ENCODE data around the gene LNX1. TPM values are rescaled to one million over a fixed set of nuclear protein-coding genes. Genes with fewer than 3 reads are reported as not detected.

LNX1 gene
- polyA plus RNA-seq, 1 of the 3 experiments (the other 2 are of a cell fraction): 0.16 TPM

DNA sequence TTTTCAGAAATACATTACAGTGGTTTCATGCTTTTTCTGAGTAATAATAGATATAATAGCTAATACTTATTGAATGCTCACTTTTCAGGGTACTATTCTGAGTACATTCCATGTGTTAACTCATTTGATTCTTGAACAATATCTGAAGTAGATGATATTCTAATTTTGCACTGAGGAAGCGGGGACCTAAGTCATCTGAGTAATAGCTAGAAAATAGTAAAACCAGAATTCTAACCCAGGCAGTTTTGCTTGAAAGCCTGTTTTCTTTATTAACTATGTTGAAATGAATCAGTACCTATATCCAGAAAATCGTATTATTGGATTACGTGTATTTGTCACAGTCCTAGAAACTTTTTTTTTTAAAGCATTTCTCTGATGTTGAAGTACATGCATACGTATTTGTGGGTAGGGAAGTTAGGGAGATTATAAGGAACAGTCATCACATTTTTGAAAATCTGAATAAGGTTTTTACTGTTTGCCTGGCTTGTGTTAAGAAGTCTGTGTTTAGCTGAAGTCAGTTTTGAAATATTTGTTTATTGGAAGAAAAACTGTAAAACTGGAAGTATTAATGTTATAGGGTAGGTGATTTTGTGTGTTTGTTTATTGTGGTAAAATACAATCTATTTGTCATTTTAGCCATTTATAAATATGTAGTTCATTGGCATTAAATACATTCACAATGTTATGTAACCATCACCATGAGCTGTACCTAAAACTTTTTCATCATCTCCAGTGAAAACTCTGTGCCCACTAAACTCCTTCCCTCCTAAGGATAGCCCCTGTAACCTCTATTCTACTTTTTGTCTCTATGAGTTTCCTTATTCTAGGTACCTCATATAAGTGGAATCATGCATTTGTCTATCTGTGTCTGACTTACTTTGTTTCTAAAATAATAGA, 158.5 kb downstream of the LNX1 start:
- Histone ChIP-seq H3K9me3 (no peaks in the 10 kb centered on the region), H3K36me3 (replicated peaks in 1 of 2; ENCODE audit: control insufficient read depth in 1 of 2, insufficient read depth in 2 of 2, low read length in 1 of 2) (peaks cover 66 to 68% of the 10 kb centered on the region in 2 experiments), H3K9ac (no peak overlapping the region), H3K27ac (ENCODE audit: low read depth in 2 of 2, low read length in 1 of 2) (no peak overlapping the region), H3K27me3 (ENCODE audit: insufficient read depth) (no peaks in the 10 kb centered on the region), H3K79me2 (ENCODE audit: insufficient read depth) (peaks cover 10% of the 10 kb centered on the region; the same call in 1 of the 2 replicates), H3K9me2 (no peaks in the 10 kb centered on the region), H3K4me3 (ENCODE audit: low read depth in 2 of 2, low read length in 1 of 2) (no peak overlapping the region), H2AFZ (ENCODE audit: low read depth) (no peak overlapping the region), H4K20me1 (ENCODE audit: insufficient read depth) (no peaks in the 10 kb centered on the region), H3K4me1 (ENCODE audit: control insufficient read depth in 1 of 2, insufficient read depth in 2 of 2, low read depth in 1 of 2, low read length in 1 of 2) (no peaks in the 10 kb centered on the region; a peak in 1 of 4 replicates), H3K4me2 (no peak overlapping the region), H3F3A (replicated peaks; ENCODE audit: insufficient read depth) (peaks cover 16% of the 10 kb centered on the region)
- POLR2A ChIA-PET: interaction anchor here (0.6 kb wide), 1 partner anchor 1944 kb away, joined by 5 read pairs; no protein-coding TSS in a partner anchor
- WGBS (ENCODE audit: low lambda C conversion rate): 98% methylated on average over 4 of the region's 4 CpGs
- no peak for TF ChIP-seq GATA2 (CRISPR knock-in tag; IDR thresholded peaks at IDR 0.05)
- no peak for TF ChIP-seq TCF12 (IDR thresholded peaks at IDR 0.05)
- TF ChIP-seq TEAD4 (IDR thresholded peaks at IDR 0.05; ENCODE audit: borderline replicate concordance, insufficient read depth): no peak
- TF ChIP-seq, protein P1, sequence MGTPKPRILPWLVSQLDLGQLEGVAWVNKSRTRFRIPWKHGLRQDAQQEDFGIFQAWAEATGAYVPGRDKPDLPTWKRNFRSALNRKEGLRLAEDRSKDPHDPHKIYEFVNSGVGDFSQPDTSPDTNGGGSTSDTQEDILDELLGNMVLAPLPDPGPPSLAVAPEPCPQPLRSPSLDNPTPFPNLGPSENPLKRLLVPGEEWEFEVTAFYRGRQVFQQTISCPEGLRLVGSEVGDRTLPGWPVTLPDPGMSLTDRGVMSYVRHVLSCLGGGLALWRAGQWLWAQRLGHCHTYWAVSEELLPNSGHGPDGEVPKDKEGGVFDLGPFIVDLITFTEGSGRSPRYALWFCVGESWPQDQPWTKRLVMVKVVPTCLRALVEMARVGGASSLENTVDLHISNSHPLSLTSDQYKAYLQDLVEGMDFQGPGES (IDR thresholded peaks at IDR 0.05; ENCODE audit: low read depth, low read length): no peak
- TF ChIP-seq, protein P2, sequence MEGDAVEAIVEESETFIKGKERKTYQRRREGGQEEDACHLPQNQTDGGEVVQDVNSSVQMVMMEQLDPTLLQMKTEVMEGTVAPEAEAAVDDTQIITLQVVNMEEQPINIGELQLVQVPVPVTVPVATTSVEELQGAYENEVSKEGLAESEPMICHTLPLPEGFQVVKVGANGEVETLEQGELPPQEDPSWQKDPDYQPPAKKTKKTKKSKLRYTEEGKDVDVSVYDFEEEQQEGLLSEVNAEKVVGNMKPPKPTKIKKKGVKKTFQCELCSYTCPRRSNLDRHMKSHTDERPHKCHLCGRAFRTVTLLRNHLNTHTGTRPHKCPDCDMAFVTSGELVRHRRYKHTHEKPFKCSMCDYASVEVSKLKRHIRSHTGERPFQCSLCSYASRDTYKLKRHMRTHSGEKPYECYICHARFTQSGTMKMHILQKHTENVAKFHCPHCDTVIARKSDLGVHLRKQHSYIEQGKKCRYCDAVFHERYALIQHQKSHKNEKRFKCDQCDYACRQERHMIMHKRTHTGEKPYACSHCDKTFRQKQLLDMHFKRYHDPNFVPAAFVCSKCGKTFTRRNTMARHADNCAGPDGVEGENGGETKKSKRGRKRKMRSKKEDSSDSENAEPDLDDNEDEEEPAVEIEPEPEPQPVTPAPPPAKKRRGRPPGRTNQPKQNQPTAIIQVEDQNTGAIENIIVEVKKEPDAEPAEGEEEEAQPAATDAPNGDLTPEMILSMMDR (IDR thresholded peaks at IDR 0.05): no peak
- TF ChIP-seq EP300 (IDR thresholded peaks at IDR 0.05; ENCODE audit: borderline replicate concordance in 1 of 2, low read depth in 1 of 2, low read length in 1 of 2): no peak
- TF ChIP-seq, protein P3, sequence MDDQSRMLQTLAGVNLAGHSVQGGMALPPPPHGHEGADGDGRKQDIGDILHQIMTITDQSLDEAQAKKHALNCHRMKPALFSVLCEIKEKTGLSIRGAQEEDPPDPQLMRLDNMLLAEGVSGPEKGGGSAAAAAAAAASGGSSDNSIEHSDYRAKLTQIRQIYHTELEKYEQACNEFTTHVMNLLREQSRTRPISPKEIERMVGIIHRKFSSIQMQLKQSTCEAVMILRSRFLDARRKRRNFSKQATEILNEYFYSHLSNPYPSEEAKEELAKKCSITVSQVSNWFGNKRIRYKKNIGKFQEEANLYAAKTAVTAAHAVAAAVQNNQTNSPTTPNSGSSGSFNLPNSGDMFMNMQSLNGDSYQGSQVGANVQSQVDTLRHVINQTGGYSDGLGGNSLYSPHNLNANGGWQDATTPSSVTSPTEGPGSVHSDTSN (IDR thresholded peaks at IDR 0.05): no peak
- no peak for TF ChIP-seq NFIC (IDR thresholded peaks at IDR 0.05; ENCODE audit: borderline replicate concordance)
- TF ChIP-seq, protein P4, sequence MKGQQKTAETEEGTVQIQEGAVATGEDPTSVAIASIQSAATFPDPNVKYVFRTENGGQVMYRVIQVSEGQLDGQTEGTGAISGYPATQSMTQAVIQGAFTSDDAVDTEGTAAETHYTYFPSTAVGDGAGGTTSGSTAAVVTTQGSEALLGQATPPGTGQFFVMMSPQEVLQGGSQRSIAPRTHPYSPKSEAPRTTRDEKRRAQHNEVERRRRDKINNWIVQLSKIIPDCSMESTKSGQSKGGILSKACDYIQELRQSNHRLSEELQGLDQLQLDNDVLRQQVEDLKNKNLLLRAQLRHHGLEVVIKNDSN (IDR thresholded peaks at IDR 0.05; ENCODE audit: borderline replicate concordance, low read depth): no peak
- TF ChIP-seq MEF2A (IDR thresholded peaks at IDR 0.05; ENCODE audit: borderline replicate concordance, low read depth): no peak
- no peak for TF ChIP-seq FOXM1 (IDR thresholded peaks at IDR 0.05; ENCODE audit: low read depth)
- TF ChIP-seq, protein P5, sequence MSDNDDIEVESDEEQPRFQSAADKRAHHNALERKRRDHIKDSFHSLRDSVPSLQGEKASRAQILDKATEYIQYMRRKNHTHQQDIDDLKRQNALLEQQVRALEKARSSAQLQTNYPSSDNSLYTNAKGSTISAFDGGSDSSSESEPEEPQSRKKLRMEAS (IDR thresholded peaks at IDR 0.05; ENCODE audit: low read depth): no peak
- TF ChIP-seq YY1 (IDR thresholded peaks at IDR 0.05; ENCODE audit: low read depth): no peak
- no peak for TF ChIP-seq SMC3 (IDR thresholded peaks at IDR 0.05; ENCODE audit: low read depth, low read length)
- TF ChIP-seq RXRA (IDR thresholded peaks at IDR 0.05; ENCODE audit: borderline replicate concordance, low read depth): no peak
- TF ChIP-seq GABPA (IDR thresholded peaks at IDR 0.05; ENCODE audit: low read depth): no peak
- no peak for DNase-seq
- CTCF ChIA-PET: interaction anchor here (0.8 to 1.1 kb wide), 2 partner anchors 11 to 801 kb away, joined by 3 read pairs; no protein-coding TSS in a partner anchor

Measured in SK-N-SH (cell line).